ENCODE measurements around the gene GALNT10.

GRCh38 chr5:154329519-154330040, 139.0 kb downstream of the GALNT10 start:
- TF ChIP-seq POLR2A (IDR thresholded peaks at IDR 0.05), result no peak
- no peak for TF ChIP-seq CTCF (IDR thresholded peaks at IDR 0.05)
